ENCODE results near the gene PRCP. TPM values are rescaled to one million over a fixed set of nuclear protein-coding genes. Genes with fewer than 3 reads are reported as not detected.
"Not testable (repeated sequence)": the region's sequence is repeated elsewhere in the genome, so short reads cannot be mapped to it uniquely, and the experiment has no call there.

PRCP gene
- total RNA-seq, 2 experiments from 2014 or later = 24.5 to 30.1 TPM

- Mint-ChIP-seq H3K27me3 (no peaks in the 10 kb centered on the region), H3K4me1 (peaks cover 7% of the 10 kb centered on the region), H3K36me3 (ENCODE audit: low read depth) (peaks cover 35% of the 10 kb centered on the region), H3K9me3 (no peaks in the 10 kb centered on the region), H3K27ac (no peak overlapping the region), H3K4me3 (no peak overlapping the region)
- ChIA-PET POLR2A (interaction anchor here (1.9 kb wide), 1 partner anchor 28 kb away, joined by 10 read pairs; the partner anchor contains the start of gene DDIAS), CTCF (interaction anchor here (1.2 to 1.8 kb wide), 2 partner anchors 10 to 29 kb away, joined by 3 to 4 read pairs; no protein-coding TSS in a partner anchor)
- DNase-seq = no peak
These were observed 28.9 kb upstream of the PRCP start for GRCh38 chr11:82929121-82929520.

DNA sequence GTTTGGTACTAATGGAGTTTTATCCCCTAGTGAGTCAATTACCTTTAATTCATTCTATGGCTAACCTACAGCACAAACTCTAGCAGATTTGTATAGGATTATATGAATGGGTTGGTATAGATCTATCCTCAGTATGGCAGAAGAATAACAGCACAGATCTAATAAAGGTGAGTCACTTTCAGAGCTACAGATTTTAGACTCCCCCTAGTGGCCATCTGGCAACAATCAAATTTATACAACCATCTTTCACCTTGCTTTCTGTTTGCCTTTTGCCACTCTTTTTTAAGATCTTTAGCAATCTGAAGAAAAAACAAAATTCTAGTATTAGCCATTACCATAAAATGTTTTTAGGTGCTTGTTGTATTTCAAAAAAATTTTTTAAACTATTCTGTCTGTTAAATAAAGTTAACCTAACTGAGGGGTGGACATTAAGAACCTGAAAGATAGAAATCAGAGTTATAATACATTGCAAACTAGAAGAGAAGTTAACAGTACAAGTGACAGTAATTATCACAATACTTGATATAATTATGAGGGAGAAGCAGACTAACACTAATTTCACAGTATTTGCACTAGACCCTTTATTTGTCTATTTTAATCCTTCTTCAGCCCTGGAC is 27.1 kb upstream of the PRCP start:
- H3K27ac Mint-ChIP-seq = no peak overlapping the region
- no peaks in the 10 kb centered on the region for H3K9me3 Mint-ChIP-seq
- H3K4me1 Mint-ChIP-seq = peaks cover 9% of the 10 kb centered on the region
- no peak for DNase-seq
- H3K27me3 Mint-ChIP-seq = no peaks in the 10 kb centered on the region
- ChIA-PET CTCF (interaction anchor here (1.0 to 2.7 kb wide), 8 partner anchors 9 to 233 kb away, joined by 3 to 7 read pairs (median 4); no protein-coding TSS in a partner anchor), POLR2A (interaction anchor here (0.7 kb wide), 2 partner anchors 144 to 229 kb away, joined by 4 read pairs; partner anchors contain the start of genes PCF11 and RAB30)
- peaks cover 26% of the 10 kb centered on the region for H3K36me3 Mint-ChIP-seq (ENCODE audit: low read depth)
- H3K4me3 Mint-ChIP-seq = no peak overlapping the region

DNA sequence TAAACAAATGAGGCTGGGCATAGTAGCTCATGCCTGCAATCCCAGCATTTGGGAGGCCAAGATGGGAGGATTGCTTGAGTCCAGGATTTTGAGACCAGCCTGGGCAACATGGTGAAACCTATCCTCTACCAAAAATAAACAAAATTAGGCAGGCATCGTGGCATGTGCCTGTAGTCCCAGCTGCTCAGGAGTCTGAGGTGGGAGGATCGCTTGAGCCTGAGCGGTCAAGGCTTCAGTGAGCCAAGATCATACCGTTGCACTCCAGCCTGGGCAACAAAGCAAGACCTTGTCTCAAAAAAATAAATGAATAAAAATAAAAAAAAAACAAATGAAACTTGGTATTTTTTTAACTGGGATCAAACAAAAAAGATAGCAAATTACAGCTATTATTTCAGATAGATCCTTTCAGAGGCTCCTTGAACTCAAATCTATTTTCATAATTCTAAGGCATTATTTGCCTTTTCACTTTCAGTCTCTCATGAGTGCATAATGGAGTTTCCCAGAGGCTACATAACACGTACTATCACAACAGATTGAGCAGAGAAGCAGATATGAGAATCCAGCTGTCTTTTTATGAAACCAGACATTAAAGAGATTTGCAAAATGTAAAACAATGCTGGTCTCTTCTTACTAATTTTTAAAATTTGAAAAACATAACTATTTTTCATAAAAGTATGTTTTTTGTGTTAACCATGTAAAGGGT is 24.4 kb upstream of the PRCP start:
- DNase-seq = no peak
- Mint-ChIP-seq H3K36me3 (ENCODE audit: low read depth) (peaks cover 27% of the 10 kb centered on the region), H3K9me3 (peaks cover 3% of the 10 kb centered on the region), H3K4me1 (peaks cover 31% of the 10 kb centered on the region), H3K27ac (no peak overlapping the region), H3K4me3 (no peak overlapping the region), H3K27me3 (no peaks in the 10 kb centered on the region)
- ChIA-PET CTCF (interaction anchor here (2.7 kb wide), 1 partner anchor 33 kb away, joined by 6 read pairs; no protein-coding TSS in a partner anchor), POLR2A (interaction anchor here (1.2 to 1.3 kb wide), 2 partner anchors 23 to 232 kb away, joined by 3 to 5 read pairs; partner anchors contain the start of gene PCF11)

DNA sequence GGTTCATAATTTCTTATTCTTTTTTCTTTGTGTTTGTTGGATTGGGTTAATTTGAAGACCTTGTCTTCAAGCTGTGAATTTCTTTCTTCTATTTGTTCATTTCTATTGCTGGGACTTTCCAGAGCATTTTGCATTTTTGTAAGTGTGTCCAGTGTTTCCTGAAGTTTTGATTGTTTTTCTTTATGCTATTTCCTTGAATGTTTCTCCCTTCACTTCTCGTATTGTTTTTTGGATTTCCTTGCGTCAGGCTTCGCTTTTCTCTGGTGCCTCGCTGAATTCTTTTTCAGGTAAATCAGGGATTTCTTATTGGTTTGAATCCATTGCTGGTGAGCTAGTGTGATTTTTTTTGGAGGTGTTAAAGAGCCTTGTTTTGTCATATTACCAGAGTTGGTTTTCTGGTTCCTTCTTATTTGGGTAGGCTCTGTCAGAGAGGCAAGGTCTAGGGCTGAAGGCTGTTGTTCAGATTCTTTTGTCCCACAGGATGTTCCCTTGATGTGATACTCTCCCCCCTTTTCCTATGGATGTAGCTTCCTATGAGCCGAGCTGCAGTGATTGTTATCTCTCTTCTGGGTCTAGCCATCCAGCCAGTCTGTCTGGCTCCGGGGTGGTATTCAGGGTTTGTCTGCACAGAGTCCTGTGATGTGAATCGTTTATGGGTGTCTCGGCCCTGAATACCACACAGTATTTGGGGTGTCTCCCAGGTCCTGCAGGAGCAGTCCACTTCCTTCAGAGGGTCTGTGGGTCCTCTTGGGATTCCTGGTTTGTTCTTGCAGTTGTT is 22.4 kb upstream of the PRCP start:
- CTCF ChIA-PET = interaction anchor here (0.7 kb wide), 1 partner anchor 55 kb away, joined by 3 read pairs; no protein-coding TSS in a partner anchor

GRCh38 chr11:82920227-82920626 is 20.0 kb upstream of the PRCP start:
- not testable (repeated sequence) for DNase-seq, H3K9me3 Mint-ChIP-seq, H3K27me3 Mint-ChIP-seq
- peaks cover 37% of the 10 kb centered on the region for H3K4me1 Mint-ChIP-seq
- peaks cover 54% of the 10 kb centered on the region for H3K36me3 Mint-ChIP-seq (ENCODE audit: low read depth)
- H3K4me3 Mint-ChIP-seq = peak overlapping the region; percentile 45
- CTCF ChIA-PET = interaction anchor here (1.0 to 1.3 kb wide), 2 partner anchors 11 to 12 kb away, joined by 3 to 5 read pairs; no protein-coding TSS in a partner anchor
- POLR2A ChIA-PET = interaction anchor here (1.0 to 3.5 kb wide), 3 partner anchors 9 to 237 kb away, joined by 4 to 24 read pairs (median 8); partner anchors contain the start of genes DDIAS, PCF11 and PRCP
- H3K27ac Mint-ChIP-seq = peak overlapping the region; percentile 85

More for the DNA sequence above, 22.4 kb upstream of the PRCP start:
- Mint-ChIP-seq H3K4me1 (peaks cover 43% of the 10 kb centered on the region), H3K36me3 (ENCODE audit: low read depth) (peaks cover 46% of the 10 kb centered on the region)
- not testable (repeated sequence) for DNase-seq, H3K9me3 Mint-ChIP-seq, H3K4me3 Mint-ChIP-seq, H3K27me3 Mint-ChIP-seq, H3K27ac Mint-ChIP-seq
- POLR2A ChIA-PET = interaction anchor here (1.5 to 3.5 kb wide), 2 partner anchors 22 to 237 kb away, joined by 3 to 24 read pairs; partner anchors contain the start of genes DDIAS and PRCP

- H3K9me3 Mint-ChIP-seq, H3K27me3 Mint-ChIP-seq, DNase-seq: not testable (repeated sequence)
- Mint-ChIP-seq H3K27ac (peak overlapping the region; percentile 85), H3K4me3 (peak overlapping the region; percentile 45), H3K4me1 (peaks cover 38% of the 10 kb centered on the region), H3K36me3 (ENCODE audit: low read depth) (peaks cover 55% of the 10 kb centered on the region)
- ChIA-PET POLR2A (interaction anchor here (0.6 to 3.5 kb wide), 4 partner anchors 8 to 237 kb away, joined by 3 to 24 read pairs (median 6); partner anchors contain the start of genes DDIAS, PCF11 and PRCP), CTCF (interaction anchor here (1.0 kb wide), 1 partner anchor 11 kb away, joined by 5 read pairs; no protein-coding TSS in a partner anchor)
These were observed 19.6 kb upstream of the PRCP start for GRCh38 chr11:82919786-82920185.

DNA sequence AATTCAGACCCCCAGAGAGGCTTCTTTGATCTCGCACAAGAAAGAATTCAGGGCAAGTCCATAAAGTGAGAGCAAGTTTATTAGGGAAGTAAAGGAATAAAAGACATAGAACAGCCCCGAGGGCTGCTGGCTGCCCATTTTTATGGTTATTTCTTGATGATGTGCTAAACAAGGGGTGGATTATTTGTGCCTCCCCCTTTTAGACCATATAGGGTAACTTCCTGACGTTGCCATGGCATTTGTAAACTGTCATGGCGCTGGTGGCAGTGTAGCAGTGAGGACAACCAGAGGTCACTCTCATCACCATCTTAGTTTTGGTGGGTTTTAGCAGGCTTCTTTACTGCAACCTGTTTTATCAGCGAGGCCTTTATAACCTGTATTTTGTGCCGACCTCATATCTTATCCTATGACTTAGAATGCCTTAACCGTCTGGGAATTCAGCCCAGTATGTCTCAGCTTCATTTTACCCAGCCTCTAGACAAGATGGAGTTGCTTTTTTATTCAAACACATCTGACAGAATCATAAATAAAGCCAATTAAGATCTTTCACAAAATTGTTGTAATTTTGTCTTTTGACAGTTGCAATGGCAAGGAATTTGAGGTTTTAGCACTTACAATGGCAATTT is 8.9 kb upstream of the PRCP start:
- Mint-ChIP-seq H3K27ac (no peak overlapping the region), H3K36me3 (ENCODE audit: low read depth) (peaks cover 13% of the 10 kb centered on the region), H3K27me3 (no peaks in the 10 kb centered on the region), H3K9me3 (no peaks in the 10 kb centered on the region), H3K4me1 (peaks cover 24% of the 10 kb centered on the region), H3K4me3 (no peak overlapping the region)
- ChIA-PET POLR2A (interaction anchor here (1.1 kb wide), 1 partner anchor 377 kb away, joined by 3 read pairs; the partner anchor contains the start of gene CCDC90B), CTCF (interaction anchor here (1.9 to 4.2 kb wide), 3 partner anchors 18 to 340 kb away, joined by 7 to 23 read pairs (median 10); no protein-coding TSS in a partner anchor)
- no peak for DNase-seq

GRCh38 chr11:82908311-82908710 is 8.1 kb upstream of the PRCP start:
- POLR2A ChIA-PET = interaction anchor here (1.1 kb wide), 1 partner anchor 378 kb away, joined by 3 read pairs; the partner anchor contains the start of gene CCDC90B
- no peak for DNase-seq
- Mint-ChIP-seq H3K4me1 (peaks cover 31% of the 10 kb centered on the region), H3K27me3 (no peaks in the 10 kb centered on the region), H3K27ac (no peak overlapping the region), H3K36me3 (ENCODE audit: low read depth) (peaks cover 13% of the 10 kb centered on the region), H3K4me3 (no peak overlapping the region), H3K9me3 (no peaks in the 10 kb centered on the region)
- CTCF ChIA-PET = interaction anchor here (0.5 to 4.2 kb wide), 6 partner anchors 12 to 341 kb away, joined by 3 to 23 read pairs (median 6); no protein-coding TSS in a partner anchor

DNA sequence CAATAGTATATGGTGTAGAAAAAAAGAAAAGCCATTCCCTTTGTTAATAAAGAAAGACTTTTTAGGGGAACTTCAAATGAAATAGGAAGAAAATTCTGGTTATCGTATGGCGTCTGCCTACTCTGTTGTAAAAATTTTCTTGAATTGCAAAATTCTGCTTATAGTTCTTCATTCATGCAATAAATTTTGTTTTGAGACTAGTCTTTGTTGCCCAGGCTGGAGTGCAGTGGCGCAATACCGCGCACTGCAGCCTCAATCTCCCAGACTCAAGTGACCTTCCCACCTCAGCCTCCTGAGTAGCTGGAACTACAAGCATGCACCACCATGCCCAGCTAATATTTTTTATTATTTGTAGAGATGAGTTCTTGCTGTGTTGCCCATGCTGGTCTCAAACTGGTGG is 7.1 kb upstream of the PRCP start:
- POLR2A ChIA-PET = no interaction called here
- no peak overlapping the region for H3K27ac Mint-ChIP-seq
- CTCF ChIA-PET = interaction anchor here (0.6 to 4.2 kb wide), 6 partner anchors 20 to 342 kb away, joined by 3 to 23 read pairs (median 5); partner anchors contain the start of gene PCF11
- H3K4me3 Mint-ChIP-seq = no peak overlapping the region
- DNase-seq = no peak
- H3K9me3 Mint-ChIP-seq = no peaks in the 10 kb centered on the region
- H3K27me3 Mint-ChIP-seq = no peaks in the 10 kb centered on the region
- peaks cover 8% of the 10 kb centered on the region for H3K36me3 Mint-ChIP-seq (ENCODE audit: low read depth)
- peaks cover 40% of the 10 kb centered on the region for H3K4me1 Mint-ChIP-seq

- Mint-ChIP-seq H3K27me3 (no peaks in the 10 kb centered on the region), H3K4me1 (peaks cover 45% of the 10 kb centered on the region), H3K9me3 (no peaks in the 10 kb centered on the region), H3K4me3 (no peak overlapping the region), H3K36me3 (ENCODE audit: low read depth) (peaks cover 6% of the 10 kb centered on the region), H3K27ac (no peak overlapping the region)
- CTCF ChIA-PET = interaction anchor here (0.6 to 3.2 kb wide), 4 partner anchors 20 to 342 kb away, joined by 3 to 7 read pairs (median 3); partner anchors contain the start of gene PCF11
- POLR2A ChIA-PET = no interaction called here
- DNase-seq = no peak
These were observed 6.7 kb upstream of the PRCP start for GRCh38 chr11:82906931-82907330.

GRCh38 chr11:82906236-82906635 is 6.0 kb upstream of the PRCP start:
- Mint-ChIP-seq H3K36me3 (ENCODE audit: low read depth) (no peaks in the 10 kb centered on the region), H3K9me3 (no peaks in the 10 kb centered on the region), H3K4me3 (no peak overlapping the region), H3K27me3 (no peaks in the 10 kb centered on the region), H3K4me1 (peaks cover 46% of the 10 kb centered on the region), H3K27ac (no peak overlapping the region)
- ChIA-PET CTCF (interaction anchor here (1.0 to 7.5 kb wide), 4 partner anchors 21 to 343 kb away, joined by 3 to 71 read pairs (median 6); no protein-coding TSS in a partner anchor), POLR2A (no interaction called here)
- DNase-seq = no peak
